GM12875 (cell line): ENCODE results near the gene PPM1M.
A peak's percentile ranks its signal among the peaks of the same experiment; 100 is the strongest.
"Not testable (repeated sequence)": the region's sequence is repeated elsewhere in the genome, so short reads cannot be mapped to it uniquely, and the experiment has no call there.

Experiments used
- H3K4me3 ChIP-seq: one replicate; pipeline ENCODE4 v1.5.1; 2011; ENCODE audit warnings: low read depth, low read length, control low read depth
- TF ChIP-seq, protein P1 (sequence below): IDR thresholded peaks from 2 replicates; pipeline ENCODE4 v1.5.1; 2011; ENCODE audit warnings: low read depth, mild to moderate bottlenecking, control low read depth, inconsistent platforms, low read length, moderate library complexity, borderline replicate concordance; ENCODE audit not compliant: insufficient read depth

The PPM1M gene

DNA sequence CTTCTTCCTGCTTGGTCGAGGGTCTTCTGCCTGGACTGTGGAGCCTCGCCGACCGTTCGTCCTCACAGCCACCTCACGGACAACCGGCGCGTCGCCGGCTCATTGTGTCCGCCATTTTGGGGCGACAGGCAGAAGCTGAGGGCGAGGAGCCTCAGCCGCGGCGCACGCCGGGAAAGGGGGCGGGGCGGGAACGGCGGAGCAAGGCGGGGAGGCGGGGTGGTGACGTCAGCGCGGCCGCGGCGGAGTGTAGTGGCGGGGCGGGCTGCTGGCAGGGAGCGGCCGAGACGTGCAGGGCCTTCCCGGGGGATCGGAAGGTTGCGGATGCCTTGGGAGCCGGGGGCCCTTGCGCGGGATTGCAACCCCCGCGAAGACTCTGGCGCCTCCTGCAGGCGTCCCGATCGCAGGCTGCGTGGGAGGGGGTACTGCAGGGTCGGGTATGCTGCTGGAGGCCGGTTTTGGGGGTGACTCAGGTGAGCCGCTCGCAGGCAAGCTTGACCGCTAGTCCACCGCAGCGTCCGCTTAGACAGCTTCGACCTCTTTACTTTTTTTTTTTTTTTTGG, 33.0 kb downstream of the PPM1M start, which contains the start of gene WDR82:
WDR82 (minus strand) TSS at position 140 of the 560 bp plus-strand sequence. CDS start 288 bp downstream, outside the sequence.
- H3K4me3 ChIP-seq: peak within 1 kb of the TSS; percentile 93
- TF ChIP-seq, protein P1, sequence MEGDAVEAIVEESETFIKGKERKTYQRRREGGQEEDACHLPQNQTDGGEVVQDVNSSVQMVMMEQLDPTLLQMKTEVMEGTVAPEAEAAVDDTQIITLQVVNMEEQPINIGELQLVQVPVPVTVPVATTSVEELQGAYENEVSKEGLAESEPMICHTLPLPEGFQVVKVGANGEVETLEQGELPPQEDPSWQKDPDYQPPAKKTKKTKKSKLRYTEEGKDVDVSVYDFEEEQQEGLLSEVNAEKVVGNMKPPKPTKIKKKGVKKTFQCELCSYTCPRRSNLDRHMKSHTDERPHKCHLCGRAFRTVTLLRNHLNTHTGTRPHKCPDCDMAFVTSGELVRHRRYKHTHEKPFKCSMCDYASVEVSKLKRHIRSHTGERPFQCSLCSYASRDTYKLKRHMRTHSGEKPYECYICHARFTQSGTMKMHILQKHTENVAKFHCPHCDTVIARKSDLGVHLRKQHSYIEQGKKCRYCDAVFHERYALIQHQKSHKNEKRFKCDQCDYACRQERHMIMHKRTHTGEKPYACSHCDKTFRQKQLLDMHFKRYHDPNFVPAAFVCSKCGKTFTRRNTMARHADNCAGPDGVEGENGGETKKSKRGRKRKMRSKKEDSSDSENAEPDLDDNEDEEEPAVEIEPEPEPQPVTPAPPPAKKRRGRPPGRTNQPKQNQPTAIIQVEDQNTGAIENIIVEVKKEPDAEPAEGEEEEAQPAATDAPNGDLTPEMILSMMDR: peak; percentile 51

GRCh38 chr3:52279596-52279995, 34.0 kb downstream of the PPM1M start:
- TF ChIP-seq, protein P1: no peak
- H3K4me3 ChIP-seq: no peak overlapping the region

- TF ChIP-seq, protein P1: no peak
These were observed 34.5 kb downstream of the PPM1M start for GRCh38 chr3:52280050-52280461.

DNA sequence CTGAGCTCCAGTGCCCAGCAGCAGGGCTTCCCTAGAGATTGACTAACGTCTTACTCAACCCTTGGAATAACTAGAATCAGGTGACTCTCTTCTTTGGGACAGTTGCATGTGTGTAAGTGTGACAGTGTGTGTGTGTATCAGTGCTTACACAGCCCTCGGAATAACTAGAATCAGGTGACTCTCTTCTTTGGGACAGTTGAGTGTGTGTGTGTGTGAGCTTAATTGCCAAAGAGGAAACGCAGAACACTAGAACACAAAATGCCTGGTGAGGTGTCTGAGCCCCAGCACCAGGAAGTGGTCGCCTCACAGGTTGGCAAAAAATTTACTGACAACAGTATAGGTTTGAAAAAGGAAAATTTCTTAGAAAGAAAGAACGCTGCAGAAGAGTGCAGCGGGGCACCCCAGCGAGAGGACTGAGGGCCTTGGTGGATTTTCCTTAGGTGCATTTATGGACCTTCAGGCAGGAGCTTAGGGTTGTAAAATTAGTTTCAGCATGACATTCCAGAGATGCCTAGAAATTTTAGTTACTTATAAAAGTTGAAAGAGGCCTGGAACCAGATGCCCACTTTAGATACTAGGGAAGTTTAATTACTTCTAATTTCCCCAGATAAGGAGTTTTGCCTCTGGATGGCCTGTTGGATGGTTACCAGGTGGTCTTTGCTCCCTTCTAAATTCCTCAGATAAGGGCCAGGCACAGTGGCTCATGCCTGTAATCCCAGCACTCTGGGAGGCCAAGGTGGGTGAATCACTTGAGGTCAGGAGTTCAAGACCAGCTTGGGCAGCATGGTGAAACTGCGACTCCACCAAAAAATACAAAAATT, 36.6 kb downstream of the PPM1M start:
- TF ChIP-seq, protein P1: no peak
- H3K4me3 ChIP-seq: no peak overlapping the region

More at GRCh38 chr3:52280050-52280461, 34.5 kb downstream of the PPM1M start:
- H3K4me3 ChIP-seq: no peak overlapping the region

GRCh38 chr3:52283306-52283705, 37.7 kb downstream of the PPM1M start:
- no peak overlapping the region for H3K4me3 ChIP-seq
- TF ChIP-seq, protein P1: no peak

- H3K4me3 ChIP-seq: not testable (repeated sequence)
These were observed 38.5 kb downstream of the PPM1M start for GRCh38 chr3:52284051-52284450.

DNA sequence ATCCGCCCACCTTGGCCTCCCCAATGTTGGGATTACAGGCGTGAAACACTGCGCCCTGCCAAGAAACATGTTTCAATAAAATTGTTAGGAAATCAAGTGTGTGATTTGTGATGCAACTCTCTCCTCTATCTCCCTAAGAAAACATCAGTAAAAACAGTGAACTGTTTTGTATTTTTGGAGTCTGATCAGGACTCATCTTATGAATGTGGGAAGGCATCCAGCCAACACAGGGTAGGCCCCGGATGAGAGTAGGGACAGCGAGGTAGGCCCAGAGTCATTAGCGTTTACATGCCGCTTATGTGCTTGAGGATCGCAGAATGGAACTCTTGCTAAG, 41.2 kb downstream of the PPM1M start:
- TF ChIP-seq, protein P1: no peak
- H3K4me3 ChIP-seq: peak overlapping the region; percentile 88
